Measurements from ENCODE around the gene CCER1. TPM values are rescaled to one million over a fixed set of nuclear protein-coding genes. Genes with fewer than 3 reads are reported as not detected.

The CCER1 gene
- total and polyA plus RNA-seq, 2 experiments from 2014 or later = not detected

DNA sequence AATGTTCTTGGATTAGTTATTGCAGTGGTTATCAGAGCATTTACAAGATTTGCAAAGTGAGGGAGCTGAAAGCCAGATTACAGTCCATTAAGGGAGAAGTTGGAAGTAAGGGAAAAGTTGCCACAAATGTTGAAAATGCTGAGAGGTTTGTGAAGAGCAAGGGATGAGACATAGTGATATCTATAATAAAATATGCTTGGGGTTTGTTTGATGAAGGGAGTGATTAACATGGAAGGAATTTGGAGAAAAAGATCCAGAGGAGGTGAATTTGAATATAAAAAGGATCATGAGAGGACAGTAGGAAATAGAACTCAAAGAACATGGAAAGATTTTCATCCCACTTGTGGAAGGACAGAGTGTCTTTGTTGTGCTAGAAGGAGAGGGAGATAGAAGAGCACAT is 19.3 kb upstream of the CCER1 start:
- Histone ChIP-seq H2AFZ (peak overlapping the region; percentile 43), H3K4me2 (ENCODE audit: unreplicated experiment) (peak overlapping the region; percentile 39)
- in situ Hi-C loops (cut with MboI) = loop anchor here (10.0 kb wide), 1 partner anchor 381 kb away; no protein-coding TSS in a partner anchor

DNA sequence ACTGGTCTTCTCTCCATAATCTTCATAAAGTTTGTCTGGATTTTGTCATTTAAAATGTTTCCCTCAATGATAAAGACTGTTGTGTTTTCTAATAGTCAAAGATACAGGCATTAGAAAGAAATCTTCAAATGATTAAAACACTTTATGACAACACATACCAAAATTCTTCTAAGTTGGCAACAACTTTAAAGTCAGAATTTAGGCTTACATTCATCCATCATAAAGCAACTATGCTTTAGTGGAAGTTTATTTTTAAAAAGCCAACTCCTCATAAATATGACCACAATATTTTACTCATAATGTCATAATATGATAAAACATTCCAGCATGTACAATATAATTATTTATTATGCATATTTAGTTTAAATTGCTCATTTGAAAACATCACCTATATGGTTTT is 17.2 kb upstream of the CCER1 start:
- in situ Hi-C loops (cut with MboI) = loop anchor here (10.0 kb wide), 1 partner anchor 383 kb away; no protein-coding TSS in a partner anchor
- Histone ChIP-seq H4K20me1 (ENCODE audit: insufficient read depth) (no peaks in the 10 kb centered on the region), H3F3A (ENCODE audit: insufficient read depth) (peaks cover 15% of the 10 kb centered on the region), H3K4me2 (ENCODE audit: unreplicated experiment) (no peak overlapping the region), H2AFZ (no peak overlapping the region), H3K9ac (no peak overlapping the region), H3K4me1 (ENCODE audit: insufficient read depth) (peaks cover 15% of the 10 kb centered on the region), H3K27ac (no peak overlapping the region), H3K27me3 (replicated peaks; ENCODE audit: insufficient read depth) (no peaks in the 10 kb centered on the region), H3K4me3 (no peak overlapping the region), H3K9me3 (ENCODE audit: low read depth) (no peaks in the 10 kb centered on the region), H3K9me2 (ENCODE audit: insufficient read depth) (no peaks in the 10 kb centered on the region), H3K36me3 (ENCODE audit: low read depth) (no peaks in the 10 kb centered on the region), H3K79me2 (ENCODE audit: insufficient read depth) (no peaks in the 10 kb centered on the region)
- DNase-seq = no peak
- TF ChIP-seq EZH2 (IDR thresholded peaks at IDR 0.05; ENCODE audit: insufficient read depth, poor library complexity, severe bottlenecking) (no peak), EZH2phosphoT487 (IDR thresholded peaks at IDR 0.05; ENCODE audit: insufficient read depth, low read depth) (no peak)

More for the DNA sequence above, 19.3 kb upstream of the CCER1 start:
- H3K27ac ChIP-seq = peak overlapping the region; percentile 35
- peak; percentile 70 for DNase-seq
- no peaks in the 10 kb centered on the region for H3K36me3 ChIP-seq (ENCODE audit: low read depth)
- H3F3A ChIP-seq (ENCODE audit: insufficient read depth) = peaks cover 15% of the 10 kb centered on the region
- no peaks in the 10 kb centered on the region for H3K27me3 ChIP-seq (replicated peaks; ENCODE audit: insufficient read depth)
- H3K79me2 ChIP-seq (ENCODE audit: insufficient read depth) = no peaks in the 10 kb centered on the region
- H3K4me1 ChIP-seq (ENCODE audit: insufficient read depth) = peaks cover 21% of the 10 kb centered on the region
- no peaks in the 10 kb centered on the region for H3K9me3 ChIP-seq (ENCODE audit: low read depth)
- TF ChIP-seq EZH2 (IDR thresholded peaks at IDR 0.05; ENCODE audit: insufficient read depth, poor library complexity, severe bottlenecking) = no peak
- TF ChIP-seq EZH2phosphoT487 (IDR thresholded peaks at IDR 0.05; ENCODE audit: insufficient read depth, low read depth) = no peak
- H4K20me1 ChIP-seq (ENCODE audit: insufficient read depth) = no peaks in the 10 kb centered on the region
- no peak overlapping the region for H3K4me3 ChIP-seq
- H3K9ac ChIP-seq = no peak overlapping the region
- no peaks in the 10 kb centered on the region for H3K9me2 ChIP-seq (ENCODE audit: insufficient read depth)

DNA sequence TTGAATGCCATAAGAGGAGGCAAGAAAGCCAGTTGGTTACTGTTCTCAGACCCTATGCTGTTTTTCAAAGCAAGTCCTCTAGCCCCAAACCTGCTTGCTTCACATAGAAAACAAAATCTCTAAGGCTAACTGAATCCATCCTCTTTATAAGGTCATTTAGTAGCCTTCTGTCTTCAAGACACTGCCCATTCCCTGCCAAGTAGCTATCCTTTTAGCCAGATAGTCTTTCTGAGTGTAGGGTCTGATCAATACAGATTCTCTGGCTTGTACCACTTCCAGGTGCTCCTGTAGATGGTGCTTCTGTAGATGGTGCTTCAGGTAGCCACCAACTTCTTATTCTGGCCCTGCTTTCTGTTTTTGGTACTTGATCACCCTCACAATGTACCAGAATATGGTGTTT is 15.9 kb upstream of the CCER1 start:
- H3K9me3 ChIP-seq (ENCODE audit: low read depth) = no peaks in the 10 kb centered on the region
- H3K9me2 ChIP-seq (ENCODE audit: insufficient read depth) = no peaks in the 10 kb centered on the region
- TF ChIP-seq EZH2 (IDR thresholded peaks at IDR 0.05; ENCODE audit: insufficient read depth, poor library complexity, severe bottlenecking) = no peak
- TF ChIP-seq EZH2phosphoT487 (IDR thresholded peaks at IDR 0.05; ENCODE audit: insufficient read depth, low read depth) = no peak
- no peaks in the 10 kb centered on the region for H3K36me3 ChIP-seq (ENCODE audit: low read depth)
- H4K20me1 ChIP-seq (ENCODE audit: insufficient read depth) = no peaks in the 10 kb centered on the region
- H3K4me2 ChIP-seq (ENCODE audit: unreplicated experiment) = no peak overlapping the region
- H2AFZ ChIP-seq = no peak overlapping the region
- no peak overlapping the region for H3K4me3 ChIP-seq
- no peaks in the 10 kb centered on the region for H3K27me3 ChIP-seq (replicated peaks; ENCODE audit: insufficient read depth)
- in situ Hi-C loops (cut with MboI) = loop anchor here (10.0 kb wide), 1 partner anchor 384 kb away; no protein-coding TSS in a partner anchor
- no peak overlapping the region for H3K9ac ChIP-seq
- peaks cover 15% of the 10 kb centered on the region for H3F3A ChIP-seq (ENCODE audit: insufficient read depth)
- peaks cover 15% of the 10 kb centered on the region for H3K4me1 ChIP-seq (ENCODE audit: insufficient read depth)
- H3K27ac ChIP-seq = no peak overlapping the region
- DNase-seq = no peak
- H3K79me2 ChIP-seq (ENCODE audit: insufficient read depth) = no peaks in the 10 kb centered on the region

DNA sequence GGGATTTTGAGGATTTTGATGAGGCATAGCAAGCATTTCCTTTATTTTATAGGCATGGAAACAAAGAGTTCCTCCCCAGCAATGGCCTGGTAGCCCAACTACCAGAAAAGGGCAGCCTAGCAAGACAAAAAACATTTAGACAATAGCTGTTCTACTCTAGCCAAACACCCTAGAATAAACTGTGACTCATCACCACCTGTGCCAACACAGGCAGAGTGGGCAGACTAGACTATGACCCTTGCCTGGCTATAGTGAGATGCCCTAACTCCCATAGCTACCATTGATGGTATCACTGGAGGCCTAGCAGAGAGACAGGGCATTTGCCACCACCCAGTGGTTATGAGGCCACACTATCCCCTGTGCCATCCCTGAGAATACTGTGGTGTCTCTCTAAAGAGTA is 15.5 kb upstream of the CCER1 start:
- peak; percentile 11 for DNase-seq
- in situ Hi-C loops (cut with MboI) = loop anchor here (10.0 kb wide), 1 partner anchor 384 kb away; no protein-coding TSS in a partner anchor

GRCh38 chr12:90969851-90970250 is 14.9 kb upstream of the CCER1 start:
- no peaks in the 10 kb centered on the region for H3K36me3 ChIP-seq (ENCODE audit: low read depth)
- no peak overlapping the region for H2AFZ ChIP-seq
- no peak overlapping the region for H3K9ac ChIP-seq
- DNase-seq = no peak
- H3F3A ChIP-seq (ENCODE audit: insufficient read depth) = peaks cover 15% of the 10 kb centered on the region
- H3K4me1 ChIP-seq (ENCODE audit: insufficient read depth) = peaks cover 15% of the 10 kb centered on the region
- H3K4me3 ChIP-seq = no peak overlapping the region
- no peak for TF ChIP-seq EZH2phosphoT487 (IDR thresholded peaks at IDR 0.05; ENCODE audit: insufficient read depth, low read depth)
- TF ChIP-seq EZH2 (IDR thresholded peaks at IDR 0.05; ENCODE audit: insufficient read depth, poor library complexity, severe bottlenecking) = no peak
- H3K79me2 ChIP-seq (ENCODE audit: insufficient read depth) = no peaks in the 10 kb centered on the region
- no peak overlapping the region for H3K4me2 ChIP-seq (ENCODE audit: unreplicated experiment)
- H3K9me2 ChIP-seq (ENCODE audit: insufficient read depth) = no peaks in the 10 kb centered on the region
- no peaks in the 10 kb centered on the region for H3K27me3 ChIP-seq (replicated peaks; ENCODE audit: insufficient read depth)
- in situ Hi-C loops (cut with MboI) = loop anchor here (10.0 kb wide), 1 partner anchor 385 kb away; no protein-coding TSS in a partner anchor
- no peak overlapping the region for H3K27ac ChIP-seq
- H3K9me3 ChIP-seq (ENCODE audit: low read depth) = no peaks in the 10 kb centered on the region
- WGBS, 2 experiments (ENCODE audit: low coverage in 1 of 2, low lambda C conversion rate in 2 of 2, missing lambda C conversion rate in 2 of 2) = 97 to 100% methylated on average over 2 of the region's 2 CpGs
- no peaks in the 10 kb centered on the region for H4K20me1 ChIP-seq (ENCODE audit: insufficient read depth)

More for the DNA sequence above, 15.5 kb upstream of the CCER1 start:
- no peak overlapping the region for H3K27ac ChIP-seq
- no peaks in the 10 kb centered on the region for H3K79me2 ChIP-seq (ENCODE audit: insufficient read depth)
- peaks cover 15% of the 10 kb centered on the region for H3K4me1 ChIP-seq (ENCODE audit: insufficient read depth)
- H3F3A ChIP-seq (ENCODE audit: insufficient read depth) = peaks cover 15% of the 10 kb centered on the region
- H3K4me3 ChIP-seq = no peak overlapping the region
- H3K27me3 ChIP-seq (replicated peaks; ENCODE audit: insufficient read depth) = no peaks in the 10 kb centered on the region
- no peaks in the 10 kb centered on the region for H3K9me2 ChIP-seq (ENCODE audit: insufficient read depth)
- H3K9me3 ChIP-seq (ENCODE audit: low read depth) = no peaks in the 10 kb centered on the region
- no peak for TF ChIP-seq EZH2phosphoT487 (IDR thresholded peaks at IDR 0.05; ENCODE audit: insufficient read depth, low read depth)
- TF ChIP-seq EZH2 (IDR thresholded peaks at IDR 0.05; ENCODE audit: insufficient read depth, poor library complexity, severe bottlenecking) = no peak
- H3K4me2 ChIP-seq (ENCODE audit: unreplicated experiment) = no peak overlapping the region
- H4K20me1 ChIP-seq (ENCODE audit: insufficient read depth) = no peaks in the 10 kb centered on the region
- no peak overlapping the region for H3K9ac ChIP-seq
- H2AFZ ChIP-seq = no peak overlapping the region
- H3K36me3 ChIP-seq (ENCODE audit: low read depth) = no peaks in the 10 kb centered on the region

Measured in GM23248 (cell line).